H9 (cell line): ENCODE data around the gene RALGDS. TPM values are rescaled to one million over a fixed set of nuclear protein-coding genes. Genes with fewer than 3 reads are reported as not detected.

Experiments
- DNase-seq: peaks from one replicate; pipeline ENCODE4 v3.0.0-alpha.2; 2017
- H2AFZ ChIP-seq: one replicate; pipeline ENCODE4 v1.6.1; 2013; ENCODE audit warnings: mild to moderate bottlenecking, low read length, control low read depth, moderate library complexity
- H2AK5ac ChIP-seq: 2 replicates; pipeline ENCODE4 v1.6.1; 2013; ENCODE audit warnings: low read length, control low read depth, mixed read lengths; ENCODE audit not compliant: insufficient read length
- H2BK120ac ChIP-seq: one replicate; pipeline ENCODE4 v1.6.1; 2013; ENCODE audit warnings: low read depth, mild to moderate bottlenecking, low read length, control low read depth, inconsistent platforms; ENCODE audit not compliant: poor library complexity, severe bottlenecking
- H2BK12ac ChIP-seq: 2 replicates; pipeline ENCODE4 v1.6.1; 2013; ENCODE audit warnings: low read length, control low read depth, mixed read lengths, low read depth; ENCODE audit not compliant: insufficient read length
- H2BK15ac ChIP-seq: 2 replicates; pipeline ENCODE4 v1.6.1; 2013; ENCODE audit warnings: low read depth, low read length, control low read depth
- H2BK20ac ChIP-seq: one replicate; pipeline ENCODE4 v1.6.1; 2013; ENCODE audit warnings: low read depth, mild to moderate bottlenecking, low read length, control low read depth, inconsistent platforms; ENCODE audit not compliant: poor library complexity, severe bottlenecking
- H2BK5ac ChIP-seq: 2 replicates; pipeline ENCODE4 v1.6.1; 2013; ENCODE audit warnings: low read length, control low read depth, mixed read lengths; ENCODE audit not compliant: insufficient read length
- H3K14ac ChIP-seq: 2 replicates; pipeline ENCODE4 v1.6.1; 2013; ENCODE audit warnings: low read length, control low read depth; ENCODE audit not compliant: insufficient read depth
- H3K18ac ChIP-seq: 2 replicates; pipeline ENCODE4 v1.6.1; 2013; ENCODE audit warnings: low read depth, mild to moderate bottlenecking, mixed read lengths, low read length, control low read depth; ENCODE audit not compliant: insufficient read length
- H3K23ac ChIP-seq: 2 replicates; pipeline ENCODE4 v1.6.1; 2013; ENCODE audit warnings: low read length, control low read depth, mixed read lengths, low read depth; ENCODE audit not compliant: insufficient read length
- H3K23me2 ChIP-seq: 2 replicates; pipeline ENCODE4 v1.6.1; 2013; ENCODE audit warnings: low read depth, mild to moderate bottlenecking, mixed read lengths, low read length, control low read depth; ENCODE audit not compliant: insufficient read length, poor library complexity, severe bottlenecking
- H3K27ac ChIP-seq: 2 replicates; pipeline ENCODE4 v1.5.1; 2013; ENCODE audit warnings: low read length, control low read depth, mixed read lengths, low read depth; ENCODE audit not compliant: insufficient read length
- H3K27me3 ChIP-seq: 2 replicates; pipeline ENCODE4 v1.6.1; 2013; ENCODE audit warnings: low read length, control low read depth, inconsistent platforms; ENCODE audit not compliant: insufficient read depth
- H3K4ac ChIP-seq: 2 replicates; pipeline ENCODE4 v1.6.1; 2013; ENCODE audit warnings: low read depth, mild to moderate bottlenecking, control low read depth, inconsistent platforms, low read length, moderate library complexity
- H3K4me1 ChIP-seq: 2 replicates; pipeline ENCODE4 v1.6.1; 2013; ENCODE audit warnings: low read length, control low read depth, inconsistent platforms; ENCODE audit not compliant: insufficient read depth
- H3K4me2 ChIP-seq: 2 replicates; pipeline ENCODE4 v1.6.1; 2013; ENCODE audit warnings: low read length, control low read depth, mixed read lengths; ENCODE audit not compliant: insufficient read length, insufficient read depth
- H3K56ac ChIP-seq: 2 replicates; pipeline ENCODE4 v1.6.1; 2013; ENCODE audit warnings: low read depth, mild to moderate bottlenecking, mixed read lengths, low read length, control low read depth; ENCODE audit not compliant: insufficient read length
- H3K79me1 ChIP-seq: 2 replicates; pipeline ENCODE4 v1.6.1; 2013; ENCODE audit warnings: low read depth, mild to moderate bottlenecking, moderate library complexity, low read length, control low read depth, inconsistent platforms; ENCODE audit not compliant: insufficient read depth, poor library complexity, severe bottlenecking
- H3K79me2 ChIP-seq: 2 replicates; pipeline ENCODE4 v1.6.1; 2013; ENCODE audit warnings: low read length, control low read depth, inconsistent platforms; ENCODE audit not compliant: insufficient read depth
- H3K9ac ChIP-seq: 2 replicates; pipeline ENCODE4 v1.6.1; 2013; ENCODE audit warnings: low read length, control low read depth, mixed read lengths; ENCODE audit not compliant: insufficient read length; ENCODE audit errors: extremely low read depth
- H3K9me3 ChIP-seq: one replicate; pipeline ENCODE4 v1.6.1; 2013; ENCODE audit warnings: low read depth, low read length, inconsistent platforms; ENCODE audit not compliant: control insufficient read depth
- H3T11ph ChIP-seq: one replicate; pipeline ENCODE4 v1.6.1; 2013; ENCODE audit warnings: mild to moderate bottlenecking, low read length, control low read depth, inconsistent platforms
- H4K20me1 ChIP-seq: one replicate; pipeline ENCODE4 v1.6.1; 2013; ENCODE audit not compliant: control insufficient read depth, insufficient read length, insufficient read depth
- H4K5ac ChIP-seq: 2 replicates; pipeline ENCODE4 v1.6.1; 2013; ENCODE audit warnings: low read depth, mild to moderate bottlenecking, mixed read lengths, low read length, control low read depth; ENCODE audit not compliant: insufficient read length
- H4K8ac ChIP-seq: replicated peaks from 2 replicates; pipeline ENCODE4 v1.6.1; 2013; ENCODE audit warnings: low read length, control low read depth, mixed read lengths, low read depth; ENCODE audit not compliant: insufficient read length
- H4K91ac ChIP-seq: 2 replicates; pipeline ENCODE4 v1.6.1; 2013; ENCODE audit warnings: low read depth, mild to moderate bottlenecking, moderate library complexity, mixed read lengths, low read length, control low read depth; ENCODE audit not compliant: insufficient read length
- H3K27ac Mint-ChIP-seq, 3 experiments: 2 replicates in 2 of 3; 3 replicates in 1 of 3; pipeline ENCODE4 v1.8.0; 2020 to 2021; ENCODE audit warnings: mixed read lengths in 3 of 3, mild to moderate bottlenecking in 1 of 3, moderate library complexity in 1 of 3
- H3K27me3 Mint-ChIP-seq: 2 replicates; pipeline ENCODE4 v1.8.0; 2021; ENCODE audit warnings: low read depth, mild to moderate bottlenecking, moderate library complexity, mixed read lengths
- H3K36me3 Mint-ChIP-seq, 3 experiments: 2 replicates in 2 of 3; 3 replicates in 1 of 3; pipeline ENCODE4 v1.8.0; 2020 to 2021; ENCODE audit warnings: low read depth in 3 of 3, mixed read lengths in 3 of 3; ENCODE audit not compliant: insufficient read depth in 1 of 3
- H3K4me1 Mint-ChIP-seq, 2 experiments: 2 replicates each; pipeline ENCODE4 v1.8.0; 2020; ENCODE audit warnings: mixed read lengths in 2 of 2
- H3K4me3 Mint-ChIP-seq, 2 experiments: 2 replicates in 1 of 2; 3 replicates in 1 of 2; pipeline ENCODE4 v1.8.0; 2020 to 2021; ENCODE audit warnings: mild to moderate bottlenecking in 2 of 2, mixed read lengths in 2 of 2, moderate library complexity in 1 of 2
- H3K9me3 Mint-ChIP-seq, 2 experiments: 2 replicates in 1 of 2; 3 replicates in 1 of 2; pipeline ENCODE4 v1.8.0; 2020; ENCODE audit warnings: mild to moderate bottlenecking in 2 of 2, mixed read lengths in 2 of 2, moderate library complexity in 1 of 2
- CTCF ChIP-seq: fragments of 200-600 bp; sonication (generic); conservative IDR thresholded peaks from 3 replicates; pipeline ENCODE4 v1.8.0; 2021; ENCODE audit warnings: antibody characterized with exemption, mild to moderate bottlenecking
- WGBS: extraction: QIAGEN DNeasy Blood & Tissue Kit; methylation state at CpG from one replicate; pipeline ENCODE4 v1.1.7; 2013; ENCODE audit warnings: missing lambda C conversion rate, low lambda C conversion rate, mixed read lengths; ENCODE audit not compliant: insufficient read length; ENCODE audit errors: extremely low coverage; 5-methylcytosine and 5-hydroxymethylcytosine counted together
- total RNA-seq: library from RNA; stranded (reverse); gene quantifications from 2 replicates; pipeline ENCODE4 v1.2.1, GENCODE V29; 2021

Gene RALGDS
- total RNA-seq, 1 experiment from 2014 or later: 21.3 TPM

DNA sequence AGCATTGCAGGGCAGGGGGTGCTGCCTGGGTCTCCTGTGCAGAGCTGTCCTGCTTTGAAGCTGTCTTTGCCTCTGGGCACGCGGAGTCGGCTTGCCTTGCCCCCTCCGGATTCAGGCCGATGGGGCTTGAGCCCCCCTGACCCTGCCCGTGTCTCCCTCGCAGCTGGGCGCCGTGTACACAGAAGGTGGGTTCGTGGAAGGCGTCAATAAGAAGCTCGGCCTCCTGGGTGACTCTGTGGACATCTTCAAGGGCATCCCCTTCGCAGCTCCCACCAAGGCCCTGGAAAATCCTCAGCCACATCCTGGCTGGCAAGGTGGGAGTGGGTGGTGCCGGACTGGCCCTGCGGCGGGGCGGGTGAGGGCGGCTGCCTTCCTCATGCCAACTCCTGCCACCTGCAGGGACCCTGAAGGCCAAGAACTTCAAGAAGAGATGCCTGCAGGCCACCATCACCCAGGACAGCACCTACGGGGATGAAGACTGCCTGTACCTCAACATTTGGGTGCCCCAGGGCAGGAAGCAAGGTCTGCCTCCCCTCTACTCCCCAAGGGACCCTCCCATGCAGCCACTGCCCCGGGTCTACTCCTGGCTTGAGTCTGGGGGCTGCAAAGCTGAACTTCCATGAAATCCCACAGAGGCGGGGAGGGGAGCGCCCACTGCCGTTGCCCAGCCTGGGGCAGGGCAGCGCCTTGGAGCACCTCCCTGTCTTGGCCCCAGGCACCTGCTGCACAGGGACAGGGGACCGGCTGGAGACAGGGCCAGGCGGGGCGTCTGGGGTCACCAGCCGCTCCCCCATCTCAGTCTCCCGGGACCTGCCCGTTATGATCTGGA, 56.6 kb downstream of the RALGDS start:
- no peak overlapping the region for H4K5ac ChIP-seq
- no peaks in the 10 kb centered on the region for H3K23me2 ChIP-seq
- no peak overlapping the region for H3K18ac ChIP-seq
- no peak overlapping the region for H3K23ac ChIP-seq
- no peaks in the 10 kb centered on the region for H3K79me2 ChIP-seq
- no peak overlapping the region for H2AK5ac ChIP-seq
- no peak overlapping the region for H2BK120ac ChIP-seq
- TF ChIP-seq CTCF: no peak
- H2BK5ac ChIP-seq: no peak overlapping the region
- peaks cover 17 to 21% of the 10 kb centered on the region in 2 experiments for H3K4me1 Mint-ChIP-seq
- H2BK15ac ChIP-seq: no peak overlapping the region
- H2AFZ ChIP-seq: no peak overlapping the region
- WGBS: no CpG with 5 or more reads among the region's 30 CpGs
- H2BK12ac ChIP-seq: no peak overlapping the region
- no peak overlapping the region for H3T11ph ChIP-seq
- no peaks in the 10 kb centered on the region for H3K27me3 Mint-ChIP-seq
- no peaks in the 10 kb centered on the region for H3K27me3 ChIP-seq
- H3K27ac ChIP-seq: no peak overlapping the region
- H3K9ac ChIP-seq: no peak overlapping the region
- H3K9me3 ChIP-seq: no peaks in the 10 kb centered on the region
- no peaks in the 10 kb centered on the region for H3K9me3 Mint-ChIP-seq
- H3K4me2 ChIP-seq: no peak overlapping the region
- peaks cover 0 to 2% (median 0%) of the 10 kb centered on the region in 3 experiments; a peak in 1 of 7 replicates for H3K36me3 Mint-ChIP-seq
- peaks cover 3% of the 10 kb centered on the region for H4K20me1 ChIP-seq
- H2BK20ac ChIP-seq: no peak overlapping the region
- no peak overlapping the region for H4K8ac ChIP-seq
- no peak overlapping the region for H3K56ac ChIP-seq
- H3K27ac Mint-ChIP-seq: no peak overlapping the region
- no peak for DNase-seq
- H4K91ac ChIP-seq: no peak overlapping the region
- H3K4ac ChIP-seq: no peak overlapping the region
- H3K14ac ChIP-seq: no peak overlapping the region; the same call in 1 of the 2 replicates
- no peak overlapping the region for H3K4me3 Mint-ChIP-seq
- no peaks in the 10 kb centered on the region for H3K79me1 ChIP-seq
- peaks cover 2% of the 10 kb centered on the region; the same call in 1 of the 2 replicates for H3K4me1 ChIP-seq
